Sigmoid colon (tissue), 7 donors: Measurements from ENCODE around the gene ITGB8. TPM values are rescaled to one million over a fixed set of nuclear protein-coding genes. Genes with fewer than 3 reads are reported as not detected.

Source experiments
- DNase-seq: peaks from one replicate; pipeline ENCODE4 v3.0.0-alpha.2; 2019
- H3K27ac ChIP-seq, 4 donors: fragments of 200-600 bp; sonication (generic); one replicate each; pipeline ENCODE4 v1.5.1; 2016 to 2019; ENCODE audit warnings: mild to moderate bottlenecking in 1 of 4
- H3K27me3 ChIP-seq, 3 donors: fragments of 200-600 bp; sonication (generic); one replicate each; pipeline ENCODE4 v1.5.1; 2019; ENCODE audit warnings: mild to moderate bottlenecking in 1 of 3
- H3K36me3 ChIP-seq, 4 donors: fragments of 200-600 bp; sonication (generic); one replicate each; pipeline ENCODE4 v1.5.1; 2016 to 2019
- H3K4me1 ChIP-seq, 4 donors: fragments of 200-600 bp; sonication (generic); one replicate each; pipeline ENCODE4 v1.5.1; 2017 to 2019
- H3K4me3 ChIP-seq, 4 donors: fragments of 200-600 bp; sonication (generic); one replicate each; pipeline ENCODE4 v1.5.1; 2017 to 2019; ENCODE audit warnings: mild to moderate bottlenecking in 2 of 4, moderate library complexity in 1 of 4
- H3K9me3 ChIP-seq, 4 donors: fragments of 200-600 bp in 3 of 4; sonication (generic) in 3 of 4; one replicate each; pipeline versions ENCODE4 v1.5.1 to v1.6.1; 2013 to 2019
- CTCF ChIP-seq, 4 experiments: fragments of 450-650 bp in 3 of 4; fragments of 200-600 bp in 1 of 4; IDR thresholded peaks; one replicate each; pipeline ENCODE4 v1.5.1; 2016 to 2019; ENCODE audit warnings: antibody characterized with exemption in 4 of 4, mild to moderate bottlenecking in 3 of 4, moderate library complexity in 2 of 4
- EP300 ChIP-seq, 4 donors: sonication (generic); formaldehyde crosslinking; IDR thresholded peaks; one replicate each; pipeline ENCODE4 v1.6.1; 2017; ENCODE audit warnings: antibody characterized with exemption in 4 of 4
- POLR2A ChIP-seq, 2 donors: fragments of 450-650 bp; IDR thresholded peaks; one replicate each; pipeline ENCODE4 v1.6.1; 2016; ENCODE audit warnings: antibody characterized with exemption in 2 of 2, mild to moderate bottlenecking in 2 of 2, moderate library complexity in 2 of 2
- POLR2AphosphoS5 ChIP-seq, 4 donors: sonication (generic); formaldehyde crosslinking; IDR thresholded peaks; one replicate each; pipeline ENCODE4 v1.6.1; 2017; ENCODE audit warnings: antibody characterized with exemption in 4 of 4
- WGBS, 2 donors: extraction: QIAGEN DNeasy Blood & Tissue Kit; methylation state at CpG; one replicate each; pipeline ENCODE4 v1.1.7; 2013; 5-methylcytosine and 5-hydroxymethylcytosine counted together
- intact Hi-C: fragments of 100-400 bp; cut with DNase I; formaldehyde crosslinking; loops from one replicate; pipeline ENCODE4 v1.15.1; 2023
- polyA plus RNA-seq, 3 donors: library from polyadenylated mRNA; stranded (reverse); fragments of 200-250 nt; gene quantifications; one replicate each; pipeline ENCODE4 v1.2.3, GENCODE V29; 2013
- total RNA-seq, 4 donors: library from RNA; depleted of rRNA; stranded (reverse); fragments of >200 nt; gene quantifications; one replicate each; pipeline ENCODE4 v1.1.0, GENCODE V29; 2016
- donor health status: healthy with polysubstance abuse.
- donor health status: Bipolar disorder and iron deficiency.
- donor health status: healthy.

ITGB8 gene
- total RNA-seq (10 to 100 TPM in 3 of 4 donors, 1 to 10 TPM in 1; 9.0 to 22.4 (median 20.2) TPM), polyA plus RNA-seq (1 to 10 TPM in 1 of 3 donors, under 1 TPM in 2; 0.23 to 1.9 (median 0.60) TPM)

DNA sequence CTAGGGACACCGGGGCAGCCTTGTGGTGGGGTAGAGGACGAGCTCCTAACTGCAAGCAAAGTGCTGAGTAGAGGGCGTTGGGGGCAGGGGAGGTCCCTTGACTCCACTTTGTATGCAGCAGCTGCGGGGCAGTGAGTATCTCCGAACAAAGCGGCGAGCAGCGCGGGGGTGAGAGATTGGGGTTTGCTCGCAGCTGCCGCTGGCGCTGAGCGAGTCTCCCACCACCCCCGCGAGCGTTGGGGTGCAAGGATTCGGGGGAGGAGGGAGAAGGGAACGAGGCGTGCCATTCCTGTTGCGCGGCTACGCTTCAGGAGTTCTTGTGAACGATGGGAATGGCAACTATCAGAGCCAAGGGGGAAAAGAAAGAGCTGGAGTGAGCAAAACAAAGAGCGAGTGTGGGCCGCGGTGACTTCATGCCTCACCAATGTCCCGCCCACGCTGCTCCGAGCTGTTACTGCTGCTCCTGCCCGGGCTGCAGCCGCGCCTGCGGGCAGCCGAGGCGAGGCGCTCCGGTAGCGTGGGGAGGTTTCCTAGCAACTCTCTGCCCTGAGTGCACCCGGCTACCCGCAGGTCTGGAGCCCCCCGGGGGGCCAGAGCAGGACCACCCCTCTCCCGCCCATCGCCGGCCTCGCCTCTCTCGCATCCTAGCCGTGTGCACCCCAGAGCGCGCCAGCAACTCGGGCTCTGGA is at the start of gene ITGB8:
TSS of gene ITGB8 (plus strand) at position 662 of the 689 bp plus-strand sequence. CDS start 907 bp downstream, outside the sequence.
- 1% methylated on average over 50 of the region's 50 CpGs for WGBS, 2 donors
- Histone ChIP-seq H3K27me3 (no peaks in the 10 kb centered on the region), H3K36me3 (no peaks in the 10 kb centered on the region), H3K4me1 (peaks cover 0 to 19% (median 12%) of the 10 kb centered on the region in 4 donors), H3K9me3 (no peaks in the 10 kb centered on the region), H3K4me3 (peak within 1 kb of the TSS; percentile 56 to 81 (median 77)), H3K27ac (peak within 1 kb of the TSS; percentile 86 to 95 (median 90))
- TF ChIP-seq EP300 (IDR thresholded peaks at IDR 0.05) (peak in 1 of 4 donors; percentile 19), POLR2A (IDR thresholded peaks at IDR 0.05) (peak; percentile 14 to 35), CTCF (IDR thresholded peaks at IDR 0.05) (no peak), POLR2AphosphoS5 (IDR thresholded peaks at IDR 0.05) (peak in 2 of 4 donors; percentile 76 to 78)
- peak; percentile 93 for DNase-seq
- intact Hi-C loops = loop anchor here (5.0 to 10.0 kb wide), 2 partner anchors 77 to 264 kb away; no protein-coding TSS in a partner anchor

GRCh38 chr7:20282959-20283358 is 47.7 kb upstream of the ITGB8 start:
- Histone ChIP-seq H3K36me3 (no peaks in the 10 kb centered on the region), H3K27me3 (no peaks in the 10 kb centered on the region), H3K4me1 (no peaks in the 10 kb centered on the region), H3K27ac (no peak overlapping the region), H3K4me3 (no peak overlapping the region), H3K9me3 (no peaks in the 10 kb centered on the region)
- TF ChIP-seq POLR2AphosphoS5 (IDR thresholded peaks at IDR 0.05) (no peak), POLR2A (IDR thresholded peaks at IDR 0.05) (no peak)
- WGBS, 2 donors = 82 to 85% methylated on average over 1 of the region's 1 CpG
- DNase-seq = no peak
- intact Hi-C loops = no loop called here

DNA sequence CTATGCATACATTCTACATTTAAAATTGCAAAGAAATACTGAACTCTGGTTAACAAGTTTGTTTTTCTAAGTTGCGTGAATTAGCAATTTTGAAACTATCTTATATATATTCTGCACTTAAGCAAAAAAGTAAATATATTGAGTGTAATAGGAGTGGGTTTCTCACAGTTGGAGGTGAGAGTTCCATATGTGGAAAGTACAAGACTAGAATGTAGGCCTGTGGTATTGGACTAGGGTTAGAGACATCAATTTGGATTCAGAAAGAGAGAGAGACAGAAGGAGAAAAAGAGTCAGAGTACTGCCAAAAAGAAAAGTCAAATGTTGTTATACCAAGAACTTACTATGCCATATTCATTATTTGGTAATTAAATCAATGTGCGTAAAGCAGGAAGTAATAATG is 47.3 kb upstream of the ITGB8 start:
- WGBS, 2 donors = 83 to 95% methylated on average over 2 of the region's 2 CpGs
- no peaks in the 10 kb centered on the region for H3K27me3 ChIP-seq
- intact Hi-C loops = no loop called here
- no peaks in the 10 kb centered on the region for H3K36me3 ChIP-seq
- H3K4me1 ChIP-seq = no peaks in the 10 kb centered on the region
- no peak for DNase-seq
- TF ChIP-seq CTCF (IDR thresholded peaks at IDR 0.05) (no peak), EP300 (IDR thresholded peaks at IDR 0.05) (no peak), POLR2AphosphoS5 (IDR thresholded peaks at IDR 0.05) (no peak), POLR2A (IDR thresholded peaks at IDR 0.05) (no peak)
- no peak overlapping the region for H3K27ac ChIP-seq
- no peaks in the 10 kb centered on the region for H3K9me3 ChIP-seq
- no peak overlapping the region for H3K4me3 ChIP-seq

DNA sequence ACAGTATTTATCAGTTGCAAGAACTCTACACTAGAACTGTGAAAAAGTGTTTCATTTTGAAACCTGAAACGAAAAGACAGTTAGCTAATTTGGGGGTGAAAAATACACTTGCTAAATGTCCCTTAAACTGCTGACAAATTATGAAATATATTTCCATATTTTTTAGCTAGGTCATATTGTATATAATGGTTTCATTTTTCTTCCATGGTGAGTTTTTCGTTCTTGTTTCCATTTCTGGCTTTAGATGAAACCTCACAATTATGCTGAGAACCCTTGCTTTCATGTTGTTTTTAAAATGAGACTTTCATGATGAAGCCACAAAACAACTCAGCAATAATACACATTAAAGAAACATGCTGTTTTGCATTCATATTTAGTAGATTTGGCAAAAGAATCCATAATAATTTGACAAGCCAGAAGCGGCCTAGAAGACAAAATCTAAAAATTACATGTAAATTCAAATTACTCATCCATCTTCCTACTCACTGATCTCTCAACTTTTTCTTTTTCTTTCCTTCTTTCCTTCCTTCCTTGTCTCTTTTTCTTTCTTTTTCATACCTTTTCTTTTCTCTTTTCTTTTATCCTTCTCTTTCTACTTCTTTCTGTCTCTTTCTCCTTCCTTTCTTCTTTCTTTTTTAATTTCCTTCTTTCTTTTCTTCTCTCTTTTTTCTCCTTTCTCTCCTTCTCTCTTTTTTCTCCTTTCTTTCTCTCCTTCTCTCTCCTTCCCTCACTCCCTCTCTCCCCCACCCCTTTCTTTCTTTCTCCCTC is 46.5 kb upstream of the ITGB8 start:
- H3K9me3 ChIP-seq = no peaks in the 10 kb centered on the region
- H3K27ac ChIP-seq = no peak overlapping the region
- no peaks in the 10 kb centered on the region for H3K4me1 ChIP-seq
- intact Hi-C loops = no loop called here
- no peak for TF ChIP-seq CTCF (IDR thresholded peaks at IDR 0.05)
- no peak for TF ChIP-seq POLR2AphosphoS5 (IDR thresholded peaks at IDR 0.05)
- TF ChIP-seq POLR2A (IDR thresholded peaks at IDR 0.05) = no peak
- TF ChIP-seq EP300 (IDR thresholded peaks at IDR 0.05) = no peak
- DNase-seq = no peak
- 80 to 89% methylated on average over 3 of the region's 3 CpGs for WGBS, 2 donors
- H3K27me3 ChIP-seq = no peaks in the 10 kb centered on the region
- no peak overlapping the region for H3K4me3 ChIP-seq
- H3K36me3 ChIP-seq = no peaks in the 10 kb centered on the region

DNA sequence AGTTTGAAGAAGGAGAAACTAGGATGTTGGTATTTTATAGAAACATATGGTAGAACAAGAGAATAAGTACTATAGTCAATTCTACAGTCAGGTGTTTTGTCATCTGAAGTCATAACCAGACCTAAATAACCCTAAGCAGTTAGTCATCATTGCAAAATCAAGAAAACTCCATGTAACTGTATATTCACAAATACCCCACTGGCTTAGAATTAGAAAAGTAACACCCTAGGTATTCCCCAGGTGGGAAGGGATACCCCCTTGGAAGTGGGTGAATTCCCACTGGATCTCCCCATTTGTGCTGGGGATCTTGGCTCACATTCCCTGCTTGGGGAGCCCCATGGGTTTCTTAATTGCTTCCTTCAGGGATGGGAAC is 45.9 kb upstream of the ITGB8 start:
- Histone ChIP-seq H3K27ac (no peak overlapping the region), H3K4me1 (no peaks in the 10 kb centered on the region), H3K9me3 (no peaks in the 10 kb centered on the region), H3K4me3 (no peak overlapping the region), H3K27me3 (no peaks in the 10 kb centered on the region), H3K36me3 (no peaks in the 10 kb centered on the region)
- no peak for TF ChIP-seq POLR2A (IDR thresholded peaks at IDR 0.05)
- no peak for TF ChIP-seq CTCF (IDR thresholded peaks at IDR 0.05)
- intact Hi-C loops = no loop called here
- DNase-seq = no peak
